KOPT-K1 (cell line): Measurements from ENCODE around the gene MGST2.

Experiments used
- H3K27ac ChIP-seq: fragments of 200-600 bp; sonication (generic); 2 replicates; pipeline ENCODE4 v1.5.1; 2016; ENCODE audit warnings: antibody characterized with exemption, mild to moderate bottlenecking, low read depth, low read length; ENCODE audit not compliant: poor library complexity, severe bottlenecking
- H3K36me3 ChIP-seq: fragments of 200-600 bp; sonication (generic); 2 replicates; pipeline ENCODE4 v1.5.1; 2017; ENCODE audit warnings: antibody characterized with exemption, mild to moderate bottlenecking, low read length, moderate library complexity; ENCODE audit not compliant: insufficient read depth
- H3K9me3 ChIP-seq: fragments of 200-600 bp; sonication (generic); 2 replicates; pipeline ENCODE4 v1.5.1; 2017; ENCODE audit warnings: antibody characterized with exemption, low read length, mild to moderate bottlenecking; ENCODE audit not compliant: insufficient read depth, poor library complexity, severe bottlenecking

MGST2 gene

GRCh38 chr4:139658586-139659382 is 6.8 kb upstream of the MGST2 start:
- H3K9me3 ChIP-seq, result no peaks in the 10 kb centered on the region
- H3K27ac ChIP-seq, result no peak overlapping the region
- H3K36me3 ChIP-seq, result no peaks in the 10 kb centered on the region

GRCh38 chr4:139659735-139660424 is 5.7 kb upstream of the MGST2 start:
- no peaks in the 10 kb centered on the region for H3K9me3 ChIP-seq
- H3K36me3 ChIP-seq, result no peaks in the 10 kb centered on the region
- H3K27ac ChIP-seq, result no peak overlapping the region

GRCh38 chr4:139660568-139661043 is 5.0 kb upstream of the MGST2 start:
- H3K27ac ChIP-seq, result no peak overlapping the region
- H3K36me3 ChIP-seq, result no peaks in the 10 kb centered on the region
- no peaks in the 10 kb centered on the region for H3K9me3 ChIP-seq

GRCh38 chr4:139663561-139664138 is 2.0 kb upstream of the MGST2 start:
- no peak overlapping the region for H3K27ac ChIP-seq
- no peaks in the 10 kb centered on the region for H3K9me3 ChIP-seq

GRCh38 chr4:139664442-139664841 is 1.2 kb upstream of the MGST2 start:
- no peaks in the 10 kb centered on the region for H3K9me3 ChIP-seq
- no peak overlapping the region for H3K27ac ChIP-seq

More at GRCh38 chr4:139663561-139664138, 2.0 kb upstream of the MGST2 start:
- no peaks in the 10 kb centered on the region for H3K36me3 ChIP-seq

GRCh38 chr4:139665079-139665689 is 435 bp upstream of the MGST2 start:
- no peaks in the 10 kb centered on the region for H3K36me3 ChIP-seq
- H3K9me3 ChIP-seq, result no peaks in the 10 kb centered on the region
- peak overlapping the region; percentile 65 for H3K27ac ChIP-seq

More at GRCh38 chr4:139664442-139664841, 1.2 kb upstream of the MGST2 start:
- H3K36me3 ChIP-seq, result no peaks in the 10 kb centered on the region

GRCh38 chr4:139666735-139667281 is 1.2 kb downstream of the MGST2 start:
- Histone ChIP-seq H3K27ac (peak overlapping the region; percentile 65), H3K36me3 (no peaks in the 10 kb centered on the region), H3K9me3 (no peaks in the 10 kb centered on the region)

- H3K36me3 ChIP-seq, result no peaks in the 10 kb centered on the region
- H3K27ac ChIP-seq, result no peak overlapping the region
- no peaks in the 10 kb centered on the region for H3K9me3 ChIP-seq
These were observed 2.4 kb downstream of the MGST2 start for GRCh38 chr4:139668036-139668435.

GRCh38 chr4:139668658-139669201 is 3.1 kb downstream of the MGST2 start:
- Histone ChIP-seq H3K36me3 (no peaks in the 10 kb centered on the region), H3K9me3 (no peaks in the 10 kb centered on the region), H3K27ac (no peak overlapping the region)

- Histone ChIP-seq H3K27ac (no peak overlapping the region), H3K36me3 (no peaks in the 10 kb centered on the region), H3K9me3 (no peaks in the 10 kb centered on the region)
These were observed 3.7 kb downstream of the MGST2 start for GRCh38 chr4:139669335-139669734.

GRCh38 chr4:139669890-139670289 is 4.3 kb downstream of the MGST2 start:
- H3K27ac ChIP-seq, result no peak overlapping the region
- H3K36me3 ChIP-seq, result no peaks in the 10 kb centered on the region
- no peaks in the 10 kb centered on the region for H3K9me3 ChIP-seq

- H3K9me3 ChIP-seq, result no peaks in the 10 kb centered on the region
- no peaks in the 10 kb centered on the region for H3K36me3 ChIP-seq
- no peak overlapping the region for H3K27ac ChIP-seq
These were observed 5.2 kb downstream of the MGST2 start for GRCh38 chr4:139670775-139671174.

GRCh38 chr4:139672215-139672614 is 6.6 kb downstream of the MGST2 start:
- H3K36me3 ChIP-seq, result no peaks in the 10 kb centered on the region
- H3K9me3 ChIP-seq, result no peaks in the 10 kb centered on the region
- no peak overlapping the region for H3K27ac ChIP-seq

- no peaks in the 10 kb centered on the region for H3K36me3 ChIP-seq
- H3K27ac ChIP-seq, result no peak overlapping the region
- no peaks in the 10 kb centered on the region for H3K9me3 ChIP-seq
These were observed 7.1 kb downstream of the MGST2 start for GRCh38 chr4:139672732-139673131.
